Activated naive CD4-positive, alpha-beta T cell treated with anti-CD3 and anti-CD28 coated beads, Interleukin-2, amount 50 U/mL, for 24 hours (primary cell): Measurements from ENCODE around the gene IFNW1.
"Not testable (repeated sequence)": the region's sequence is repeated elsewhere in the genome, so short reads cannot be mapped to it uniquely, and the experiment has no call there.

Experiments
- H3K27ac Mint-ChIP-seq: one replicate; pipeline ENCODE4 v1.8.0; 2021; ENCODE audit warnings: mild to moderate bottlenecking, mixed read lengths
- H3K27me3 Mint-ChIP-seq: one replicate; pipeline ENCODE4 v1.8.0; 2021; ENCODE audit warnings: mixed read lengths
- H3K36me3 Mint-ChIP-seq: one replicate; pipeline ENCODE4 v1.8.0; 2021; ENCODE audit warnings: mixed read lengths
- H3K4me1 Mint-ChIP-seq: one replicate; pipeline ENCODE4 v1.8.0; 2021; ENCODE audit warnings: mixed read lengths
- H3K4me3 Mint-ChIP-seq: one replicate; pipeline ENCODE4 v1.8.0; 2021; ENCODE audit warnings: mild to moderate bottlenecking, mixed read lengths
- H3K9me3 Mint-ChIP-seq: one replicate; pipeline ENCODE4 v1.8.0; 2021; ENCODE audit warnings: mixed read lengths

Gene IFNW1

GRCh38 chr9:21128186-21128585, 13.4 kb downstream of the IFNW1 start:
- peak overlapping the region; percentile 88 for H3K27ac Mint-ChIP-seq

GRCh38 chr9:21121595-21122251, 19.9 kb downstream of the IFNW1 start:
- peaks cover 5% of the 10 kb centered on the region for H3K27me3 Mint-ChIP-seq
- H3K9me3 Mint-ChIP-seq, result no peaks in the 10 kb centered on the region
- no peaks in the 10 kb centered on the region for H3K36me3 Mint-ChIP-seq
- no peak overlapping the region for H3K4me3 Mint-ChIP-seq
- H3K27ac Mint-ChIP-seq, result no peak overlapping the region
- H3K4me1 Mint-ChIP-seq, result no peaks in the 10 kb centered on the region

More at GRCh38 chr9:21128186-21128585, 13.4 kb downstream of the IFNW1 start:
- not testable (repeated sequence) for H3K9me3 Mint-ChIP-seq, H3K4me1 Mint-ChIP-seq, H3K27me3 Mint-ChIP-seq, H3K4me3 Mint-ChIP-seq, H3K36me3 Mint-ChIP-seq

GRCh38 chr9:21121079-21121478, 20.6 kb downstream of the IFNW1 start:
- Mint-ChIP-seq H3K4me3 (no peak overlapping the region), H3K27me3 (peaks cover 1% of the 10 kb centered on the region), H3K27ac (no peak overlapping the region)

GRCh38 chr9:21119093-21119770, 22.4 kb downstream of the IFNW1 start:
- Mint-ChIP-seq H3K27ac (no peak overlapping the region), H3K4me1 (no peaks in the 10 kb centered on the region), H3K36me3 (no peaks in the 10 kb centered on the region), H3K27me3 (peaks cover 1% of the 10 kb centered on the region), H3K4me3 (no peak overlapping the region), H3K9me3 (no peaks in the 10 kb centered on the region)

More at GRCh38 chr9:21121079-21121478, 20.6 kb downstream of the IFNW1 start:
- H3K36me3 Mint-ChIP-seq, result no peaks in the 10 kb centered on the region
- H3K9me3 Mint-ChIP-seq, result no peaks in the 10 kb centered on the region
- H3K4me1 Mint-ChIP-seq, result no peaks in the 10 kb centered on the region

- H3K4me3 Mint-ChIP-seq, result no peak overlapping the region
- H3K27me3 Mint-ChIP-seq, result no peaks in the 10 kb centered on the region
- no peaks in the 10 kb centered on the region for H3K4me1 Mint-ChIP-seq
- no peaks in the 10 kb centered on the region for H3K36me3 Mint-ChIP-seq
- H3K27ac Mint-ChIP-seq, result no peak overlapping the region
- H3K9me3 Mint-ChIP-seq, result no peaks in the 10 kb centered on the region
These were observed 27.3 kb downstream of the IFNW1 start for GRCh38 chr9:21114311-21114710.

GRCh38 chr9:21110708-21111576, 30.7 kb downstream of the IFNW1 start:
- H3K36me3 Mint-ChIP-seq, result no peaks in the 10 kb centered on the region
- no peak overlapping the region for H3K4me3 Mint-ChIP-seq
- H3K9me3 Mint-ChIP-seq, result no peaks in the 10 kb centered on the region
- H3K4me1 Mint-ChIP-seq, result no peaks in the 10 kb centered on the region
- peaks cover 2% of the 10 kb centered on the region for H3K27me3 Mint-ChIP-seq
- no peak overlapping the region for H3K27ac Mint-ChIP-seq

- Mint-ChIP-seq H3K27ac (no peak overlapping the region), H3K9me3 (no peaks in the 10 kb centered on the region), H3K27me3 (peaks cover 2% of the 10 kb centered on the region), H3K4me1 (peaks cover 7% of the 10 kb centered on the region), H3K36me3 (no peaks in the 10 kb centered on the region), H3K4me3 (no peak overlapping the region)
These were observed 36.8 kb downstream of the IFNW1 start for GRCh38 chr9:21104787-21105186.

- Mint-ChIP-seq H3K36me3 (no peaks in the 10 kb centered on the region), H3K27ac (no peak overlapping the region), H3K9me3 (no peaks in the 10 kb centered on the region), H3K4me3 (no peak overlapping the region), H3K27me3 (peaks cover under 1% of the 10 kb centered on the region), H3K4me1 (peaks cover 11% of the 10 kb centered on the region)
These were observed 39.3 kb downstream of the IFNW1 start for GRCh38 chr9:21102305-21102704.

- no peaks in the 10 kb centered on the region for H3K36me3 Mint-ChIP-seq
- peaks cover 33% of the 10 kb centered on the region for H3K4me1 Mint-ChIP-seq
- H3K27ac Mint-ChIP-seq, result no peak overlapping the region
- no peak overlapping the region for H3K4me3 Mint-ChIP-seq
- H3K27me3 Mint-ChIP-seq, result no peaks in the 10 kb centered on the region
- H3K9me3 Mint-ChIP-seq, result no peaks in the 10 kb centered on the region
These were observed 43.8 kb downstream of the IFNW1 start for GRCh38 chr9:21097817-21098216.

GRCh38 chr9:21096901-21097255, 44.8 kb downstream of the IFNW1 start:
- Mint-ChIP-seq H3K9me3 (no peaks in the 10 kb centered on the region), H3K27me3 (no peaks in the 10 kb centered on the region), H3K36me3 (no peaks in the 10 kb centered on the region), H3K4me1 (peaks cover 40% of the 10 kb centered on the region), H3K4me3 (peak overlapping the region; percentile 72), H3K27ac (peak overlapping the region; percentile 86)

- Mint-ChIP-seq H3K9me3 (no peaks in the 10 kb centered on the region), H3K4me1 (peaks cover 45% of the 10 kb centered on the region), H3K27me3 (no peaks in the 10 kb centered on the region), H3K36me3 (no peaks in the 10 kb centered on the region), H3K4me3 (peak overlapping the region; percentile 72), H3K27ac (peak overlapping the region; percentile 86)
These were observed 45.3 kb downstream of the IFNW1 start for GRCh38 chr9:21096172-21096900.

GRCh38 chr9:21095561-21095960, 46.1 kb downstream of the IFNW1 start:
- Mint-ChIP-seq H3K27me3 (no peaks in the 10 kb centered on the region), H3K9me3 (no peaks in the 10 kb centered on the region), H3K27ac (peak overlapping the region; percentile 86), H3K36me3 (no peaks in the 10 kb centered on the region), H3K4me1 (peaks cover 45% of the 10 kb centered on the region), H3K4me3 (no peak overlapping the region)
